Right hindlimb (tissue), 1 donor: Measurements from ENCODE around the gene PALS2.
A peak's percentile ranks its signal among the peaks of the same experiment; 100 is the strongest.

Source experiments
- DNase-seq: peaks from one replicate; pipeline ENCODE4 v3.0.0-alpha.2; 2018

The PALS2 gene, protein sequence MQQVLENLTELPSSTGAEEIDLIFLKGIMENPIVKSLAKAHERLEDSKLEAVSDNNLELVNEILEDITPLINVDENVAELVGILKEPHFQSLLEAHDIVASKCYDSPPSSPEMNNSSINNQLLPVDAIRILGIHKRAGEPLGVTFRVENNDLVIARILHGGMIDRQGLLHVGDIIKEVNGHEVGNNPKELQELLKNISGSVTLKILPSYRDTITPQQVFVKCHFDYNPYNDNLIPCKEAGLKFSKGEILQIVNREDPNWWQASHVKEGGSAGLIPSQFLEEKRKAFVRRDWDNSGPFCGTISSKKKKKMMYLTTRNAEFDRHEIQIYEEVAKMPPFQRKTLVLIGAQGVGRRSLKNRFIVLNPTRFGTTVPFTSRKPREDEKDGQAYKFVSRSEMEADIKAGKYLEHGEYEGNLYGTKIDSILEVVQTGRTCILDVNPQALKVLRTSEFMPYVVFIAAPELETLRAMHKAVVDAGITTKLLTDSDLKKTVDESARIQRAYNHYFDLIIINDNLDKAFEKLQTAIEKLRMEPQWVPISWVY

DNA sequence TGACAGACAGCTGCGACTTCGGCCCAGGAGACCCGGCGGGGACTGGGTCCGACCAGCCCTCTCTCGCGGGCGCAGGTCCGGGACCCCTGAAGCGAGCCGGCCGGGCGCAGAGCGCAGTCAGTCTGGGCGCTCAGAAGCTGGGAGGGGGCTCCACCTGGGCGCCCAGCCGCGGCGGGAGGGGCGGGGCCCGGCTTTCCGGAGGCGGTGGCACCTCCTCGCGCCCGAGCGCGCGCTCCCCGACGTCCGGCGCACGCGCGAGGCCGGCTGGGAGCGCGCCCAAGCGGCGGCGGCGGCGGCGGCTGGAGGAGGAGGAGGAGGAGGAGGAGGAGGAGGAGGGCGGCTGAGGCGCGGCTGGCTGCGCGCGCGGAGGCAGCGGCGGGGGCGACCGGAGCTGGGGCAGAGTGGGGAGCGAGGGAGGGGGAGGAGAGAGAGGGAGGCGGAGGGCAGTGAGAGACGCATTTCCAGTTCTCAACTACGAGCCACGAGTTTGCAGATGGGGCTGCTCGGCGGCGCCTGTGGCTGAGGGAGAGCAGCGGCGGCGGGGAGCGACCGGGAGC lies at the start of gene PALS2:
TSS of gene PALS2 (plus strand) at position 456 of the 557 bp plus-strand sequence. CDS start 50,216 bp downstream, outside the sequence.
- DNase-seq: peak; percentile 87

DNA sequence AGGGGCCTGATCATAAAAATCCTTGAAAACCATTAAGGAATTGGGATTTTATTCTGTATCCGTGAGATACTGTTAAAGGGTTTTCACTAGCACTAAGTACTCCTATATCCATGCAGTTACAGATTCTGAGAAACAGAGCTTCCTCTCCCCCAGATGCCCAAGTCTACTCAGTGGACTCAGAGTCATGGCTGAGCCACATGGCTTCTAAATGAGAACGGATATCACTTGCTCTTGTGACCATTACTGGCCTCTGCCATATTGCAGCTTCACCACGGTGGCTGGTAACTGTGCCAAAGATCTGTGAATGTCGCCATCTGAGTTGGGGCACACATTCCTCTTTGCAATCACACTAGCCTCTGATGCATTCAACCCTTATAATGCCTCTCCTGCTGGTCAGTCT lies 42.0 kb upstream of the PALS2 start:
- no peak for DNase-seq

DNA sequence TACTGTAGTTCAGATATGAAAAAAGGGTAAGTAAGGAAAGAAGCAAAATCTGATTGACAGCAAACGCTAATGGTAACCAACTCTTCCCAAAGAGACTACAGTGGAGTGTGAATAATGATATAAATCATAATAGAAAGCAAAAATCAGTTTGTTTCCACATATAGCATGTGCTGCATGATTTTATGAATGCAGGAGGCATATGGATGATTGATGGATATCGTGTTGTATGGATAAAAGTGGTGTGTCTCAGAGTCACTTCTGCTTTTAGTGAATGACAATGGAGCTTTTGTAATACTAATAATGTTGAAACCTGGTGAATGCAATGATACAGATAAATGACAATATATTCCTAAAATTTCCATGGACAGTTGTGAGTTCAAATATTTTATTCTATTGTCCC lies 36.6 kb upstream of the PALS2 start:
- DNase-seq: no peak

DNA sequence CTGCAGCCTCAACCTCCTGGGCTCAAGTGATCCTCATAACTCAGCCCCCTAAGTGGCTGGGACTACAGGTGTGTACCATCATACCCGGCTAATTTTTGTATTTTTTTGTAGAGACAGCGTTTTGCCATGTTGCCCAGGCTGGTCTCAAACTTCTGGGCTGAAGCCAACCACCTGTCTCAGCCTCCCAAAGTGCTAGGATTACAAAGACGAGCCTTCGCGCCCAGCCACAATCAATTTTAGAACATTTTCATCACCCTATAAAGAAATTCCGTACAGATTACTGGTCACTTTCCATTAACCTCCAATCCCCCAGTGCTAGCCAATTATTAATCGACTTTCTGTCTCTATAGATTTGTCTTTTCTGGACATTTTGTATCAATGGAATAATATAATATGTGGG lies 32.3 kb upstream of the PALS2 start:
- no peak for DNase-seq

DNA sequence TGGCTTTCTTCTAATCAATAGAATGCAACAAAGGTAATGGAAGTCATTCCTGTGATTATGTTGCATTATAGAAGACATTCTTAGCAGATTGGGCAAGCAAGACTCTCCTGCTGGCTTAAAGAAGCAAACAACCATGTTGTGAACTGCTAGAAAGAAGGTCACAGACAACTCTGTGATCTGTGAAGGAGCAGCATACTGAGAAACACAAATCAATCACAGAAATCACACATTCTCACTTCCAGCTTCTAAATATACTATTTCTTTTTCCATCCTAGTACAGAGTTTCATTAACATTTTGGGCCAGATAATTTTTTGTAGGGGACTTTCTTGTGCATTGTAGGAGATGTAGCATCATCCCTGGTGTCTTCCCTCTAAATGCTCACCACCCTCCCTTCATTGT lies 28.0 kb upstream of the PALS2 start:
- DNase-seq: no peak

DNA sequence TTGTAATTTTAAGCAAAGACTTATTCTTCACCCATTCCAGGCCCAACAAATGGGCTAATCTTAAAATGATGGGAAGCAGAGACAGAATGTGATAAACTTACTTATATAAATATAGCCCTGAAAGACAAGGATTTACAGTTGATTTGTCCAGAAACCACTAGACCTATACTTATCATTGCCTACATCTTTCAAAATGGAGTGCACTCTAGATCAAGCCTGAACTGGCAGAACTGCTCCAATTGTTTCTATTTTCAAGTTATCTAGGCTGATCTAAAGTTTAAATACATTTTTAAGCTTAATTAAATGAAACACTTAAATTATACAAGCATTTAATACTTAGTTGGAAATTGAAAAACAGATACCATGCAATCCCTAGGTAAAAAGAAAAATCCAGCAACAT lies 24.9 kb upstream of the PALS2 start:
- no peak for DNase-seq

DNA sequence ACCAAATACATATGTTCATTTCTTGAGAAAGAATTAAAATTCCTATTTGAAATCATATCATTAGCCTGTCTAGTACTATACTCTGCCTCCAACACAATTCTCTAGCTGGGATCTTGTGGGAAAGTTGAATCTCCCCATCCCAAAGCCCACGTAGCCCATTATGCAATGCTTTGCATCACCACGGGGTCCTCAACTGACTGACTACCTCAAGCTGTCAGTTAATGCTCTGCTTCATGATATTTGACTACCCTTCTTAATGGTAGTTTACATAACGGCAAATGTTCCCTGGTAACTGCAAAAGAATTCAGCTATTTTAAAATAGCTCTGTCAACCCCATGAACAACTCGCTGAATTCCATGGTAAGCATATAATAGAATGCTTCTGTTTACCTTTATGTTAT lies 23.3 kb upstream of the PALS2 start:
- DNase-seq: no peak

DNA sequence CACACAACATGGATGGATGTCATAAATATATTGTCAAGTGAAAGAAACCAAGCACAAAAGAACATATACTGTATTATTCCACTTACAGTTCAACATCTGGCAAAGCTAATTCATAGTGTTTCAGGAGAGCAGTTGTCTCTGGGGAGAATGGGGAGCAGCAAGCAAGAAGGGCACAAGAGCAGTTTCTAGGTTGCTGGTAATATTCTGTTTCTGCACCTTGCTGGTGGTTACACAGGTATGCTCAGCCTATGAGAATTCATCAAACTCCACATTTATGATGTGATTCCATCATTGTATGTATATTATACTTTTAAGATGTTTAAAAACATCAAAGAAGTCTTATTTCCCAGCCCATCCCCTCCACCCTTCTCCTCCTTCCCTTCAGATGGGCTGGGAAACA lies 18.1 kb upstream of the PALS2 start:
- DNase-seq: no peak

DNA sequence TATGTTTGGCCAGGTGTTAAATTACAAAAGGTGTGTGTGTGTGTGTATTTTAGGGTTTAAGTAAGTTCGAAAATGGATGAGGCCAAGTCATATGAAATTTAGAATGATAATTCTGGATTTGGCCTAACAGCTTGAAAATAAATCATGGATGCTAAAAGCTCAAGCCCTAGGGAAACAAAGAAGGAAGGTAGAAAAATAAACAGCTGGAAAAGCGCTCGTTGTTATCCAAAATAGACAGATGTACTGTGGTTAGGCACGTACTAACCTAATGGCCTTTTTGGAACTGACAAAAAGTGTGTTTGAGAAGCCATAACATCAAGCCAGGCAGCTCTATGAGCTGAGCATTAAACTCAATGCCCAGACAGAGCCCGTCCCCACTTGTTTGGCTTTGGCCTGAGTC lies 17.5 kb upstream of the PALS2 start:
- no peak for DNase-seq

DNA sequence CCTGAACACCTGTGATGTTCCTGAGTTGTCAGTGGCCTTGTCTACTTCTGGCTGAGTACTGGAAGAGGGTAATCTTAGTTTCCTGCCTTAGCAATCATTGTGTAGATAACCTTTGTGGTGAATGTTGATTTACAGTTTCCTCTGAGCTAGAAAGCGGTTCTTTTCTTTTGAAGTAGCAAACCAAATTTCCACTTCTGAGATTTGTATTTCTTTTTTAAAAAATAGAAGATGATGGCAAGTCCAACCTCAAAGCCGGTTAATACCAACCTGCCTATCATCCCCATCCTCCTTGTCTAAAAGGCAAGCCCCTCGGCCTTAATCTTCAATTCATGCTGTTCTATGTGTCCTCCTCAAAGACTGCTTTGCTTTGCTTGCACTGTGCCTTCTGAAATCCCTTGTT lies 12.5 kb upstream of the PALS2 start:
- DNase-seq: no peak

DNA sequence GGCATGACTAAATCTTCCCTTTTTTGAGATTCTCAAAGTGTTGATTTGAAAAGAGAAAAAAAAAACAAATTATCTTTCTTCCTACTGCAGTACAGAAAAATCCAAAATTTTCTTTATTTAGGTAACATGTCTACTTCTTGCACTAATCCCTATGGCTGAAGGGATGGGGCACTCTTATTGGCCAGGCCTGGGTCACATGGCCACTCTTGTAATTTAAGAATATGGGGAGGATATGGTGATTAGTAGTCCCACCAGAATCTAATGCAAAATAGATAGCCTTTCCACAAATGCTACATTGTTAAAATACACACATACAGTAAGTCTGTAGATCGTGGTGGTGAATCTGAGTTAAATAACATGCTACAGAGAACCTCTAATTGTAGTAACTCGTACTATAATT lies 7.0 kb upstream of the PALS2 start:
- no peak for DNase-seq

DNA sequence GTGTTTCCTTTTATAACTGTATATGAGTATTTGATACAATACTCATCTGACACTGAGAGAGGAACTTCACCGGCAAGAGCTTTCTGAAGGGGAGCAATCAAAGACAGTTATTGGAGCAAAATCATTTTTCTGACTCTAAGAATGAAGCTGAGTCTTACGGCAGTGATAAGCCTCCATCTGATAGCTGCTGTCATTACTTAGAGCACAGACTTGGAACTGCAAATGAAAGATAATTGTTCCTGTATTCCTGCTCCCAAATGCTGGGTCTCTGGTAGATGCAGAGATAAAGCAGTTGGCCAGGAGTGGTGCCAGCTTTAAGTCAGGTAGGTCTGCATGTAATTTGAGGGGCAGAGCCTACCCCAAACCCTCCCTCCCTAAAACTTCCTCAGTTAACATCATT lies 2.3 kb upstream of the PALS2 start:
- DNase-seq: no peak

DNA sequence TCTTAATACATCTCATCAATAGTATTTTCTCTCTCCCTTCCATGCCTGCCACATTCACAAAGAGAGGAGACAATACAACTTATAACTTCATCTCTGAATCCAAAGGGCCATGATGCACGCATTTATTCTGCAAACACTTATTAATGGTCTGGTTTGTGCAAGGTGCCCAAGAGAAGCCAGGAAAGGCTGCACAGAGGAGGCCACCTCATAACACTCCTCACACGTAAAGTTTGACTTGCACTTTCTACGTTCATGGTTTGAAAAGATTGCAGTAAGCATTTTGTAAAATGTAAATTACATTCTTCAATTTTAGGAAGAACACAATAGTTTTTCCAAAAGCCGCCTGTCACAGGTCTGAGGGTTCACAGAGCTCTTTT lies 1.2 kb upstream of the PALS2 start:
- no peak for DNase-seq

DNA sequence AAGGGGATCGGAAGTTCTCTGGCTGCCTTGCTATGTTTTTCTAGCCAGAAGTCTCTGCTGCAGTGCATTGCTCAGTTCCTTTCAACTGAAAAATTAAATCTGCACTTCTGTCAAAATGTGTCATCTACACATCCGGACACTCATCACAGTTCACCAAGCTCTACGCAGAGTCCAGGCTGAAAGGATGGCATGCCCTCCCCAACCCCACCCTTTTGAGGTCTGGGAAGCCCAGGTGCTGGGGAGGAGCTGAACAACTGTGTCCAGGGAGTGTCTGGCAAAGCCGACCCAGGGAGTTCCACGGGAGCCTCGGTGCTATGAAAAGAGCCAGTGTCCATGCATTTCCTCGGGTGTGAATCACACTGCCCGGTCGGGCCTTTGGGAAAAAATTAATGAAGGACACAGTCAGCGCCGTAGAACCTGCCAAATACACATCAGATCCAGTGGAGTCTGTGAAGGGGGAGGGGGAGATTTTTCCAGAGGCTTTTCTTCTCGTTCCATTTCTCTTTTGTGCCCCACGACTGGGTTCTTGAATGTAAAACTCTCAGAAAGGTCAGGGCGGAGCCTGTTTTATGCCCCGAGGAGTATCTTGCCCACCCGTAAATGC lies 757 bp upstream of the PALS2 start:
- peak; percentile 60 for DNase-seq

DNA sequence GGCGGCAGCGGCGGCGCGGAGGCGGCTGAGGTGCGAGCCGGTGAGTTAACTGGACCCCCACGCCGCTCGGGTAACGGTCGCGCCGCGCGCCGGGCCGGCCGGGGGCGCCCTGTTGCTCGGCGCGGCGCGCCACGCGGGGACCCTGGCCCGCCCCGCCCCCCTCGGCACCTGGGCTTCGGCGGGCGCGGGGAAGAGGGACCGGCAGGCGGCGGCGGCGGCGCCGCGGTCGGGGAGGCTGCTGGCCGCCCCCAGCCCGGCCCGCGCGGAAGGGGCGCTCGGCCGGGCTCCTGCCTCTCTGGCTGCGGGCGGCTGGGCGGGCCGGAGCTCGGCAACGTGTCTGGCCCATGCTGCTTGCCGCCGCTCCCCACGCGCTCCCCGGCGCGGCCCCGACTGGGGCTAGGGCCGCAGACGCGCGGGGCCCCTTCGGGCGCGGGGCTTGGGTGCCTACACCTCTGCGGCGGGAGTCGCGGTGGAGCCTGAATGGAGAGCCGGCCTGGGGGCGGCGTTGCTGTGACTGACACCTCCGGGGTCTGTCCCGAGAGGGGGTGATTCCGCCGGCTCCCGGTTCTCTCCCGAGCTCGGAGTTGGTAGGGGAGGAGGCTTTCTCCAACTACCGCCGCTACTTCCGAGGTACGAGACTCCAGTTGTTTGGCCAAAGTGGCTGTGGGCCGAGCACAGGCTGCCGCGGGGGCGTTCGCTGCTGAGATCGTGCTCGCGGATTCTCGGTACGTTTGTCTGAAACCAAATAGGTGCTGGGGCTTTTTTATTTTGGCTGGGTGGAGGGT lies 494 bp downstream of the PALS2 start:
- DNase-seq: peak; percentile 71

DNA sequence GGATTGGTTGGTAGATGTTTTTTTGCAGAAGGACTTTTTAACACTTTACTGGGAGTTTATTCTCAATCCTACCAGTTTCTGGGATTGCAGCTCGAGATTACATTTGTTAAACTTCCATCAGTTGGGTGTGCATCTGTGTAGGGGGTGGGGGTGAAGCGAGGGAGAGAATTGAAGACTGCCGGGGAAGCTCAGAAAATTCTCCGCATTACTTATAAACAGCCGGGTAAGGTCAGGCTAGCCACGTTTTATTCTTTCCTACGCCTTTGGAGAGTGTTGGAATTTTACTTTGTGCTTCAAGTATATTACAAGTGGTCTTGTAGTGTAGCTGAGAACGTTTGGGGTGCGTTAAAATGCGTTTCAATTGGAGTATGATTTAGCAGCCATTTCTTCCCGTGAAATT lies 1.1 kb downstream of the PALS2 start:
- DNase-seq: no peak

DNA sequence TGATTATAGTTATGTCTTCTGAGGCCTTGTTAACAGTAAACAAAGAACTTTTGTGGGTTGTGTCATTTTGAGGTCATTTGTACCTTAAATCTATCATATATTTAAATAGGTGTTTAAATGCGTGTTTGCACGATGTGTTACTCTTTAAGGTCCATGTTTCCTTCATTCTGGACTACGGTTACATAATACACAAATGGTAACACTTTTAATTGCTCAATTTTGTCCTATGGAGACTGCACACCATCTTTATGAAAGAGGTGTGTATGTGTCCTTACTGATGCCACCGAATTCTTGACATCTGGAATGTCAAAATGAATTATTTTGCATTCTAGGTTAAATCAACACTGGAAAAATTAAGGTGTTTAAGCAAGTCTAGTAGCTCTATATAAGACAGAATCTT lies 1.7 kb downstream of the PALS2 start:
- DNase-seq: no peak

DNA sequence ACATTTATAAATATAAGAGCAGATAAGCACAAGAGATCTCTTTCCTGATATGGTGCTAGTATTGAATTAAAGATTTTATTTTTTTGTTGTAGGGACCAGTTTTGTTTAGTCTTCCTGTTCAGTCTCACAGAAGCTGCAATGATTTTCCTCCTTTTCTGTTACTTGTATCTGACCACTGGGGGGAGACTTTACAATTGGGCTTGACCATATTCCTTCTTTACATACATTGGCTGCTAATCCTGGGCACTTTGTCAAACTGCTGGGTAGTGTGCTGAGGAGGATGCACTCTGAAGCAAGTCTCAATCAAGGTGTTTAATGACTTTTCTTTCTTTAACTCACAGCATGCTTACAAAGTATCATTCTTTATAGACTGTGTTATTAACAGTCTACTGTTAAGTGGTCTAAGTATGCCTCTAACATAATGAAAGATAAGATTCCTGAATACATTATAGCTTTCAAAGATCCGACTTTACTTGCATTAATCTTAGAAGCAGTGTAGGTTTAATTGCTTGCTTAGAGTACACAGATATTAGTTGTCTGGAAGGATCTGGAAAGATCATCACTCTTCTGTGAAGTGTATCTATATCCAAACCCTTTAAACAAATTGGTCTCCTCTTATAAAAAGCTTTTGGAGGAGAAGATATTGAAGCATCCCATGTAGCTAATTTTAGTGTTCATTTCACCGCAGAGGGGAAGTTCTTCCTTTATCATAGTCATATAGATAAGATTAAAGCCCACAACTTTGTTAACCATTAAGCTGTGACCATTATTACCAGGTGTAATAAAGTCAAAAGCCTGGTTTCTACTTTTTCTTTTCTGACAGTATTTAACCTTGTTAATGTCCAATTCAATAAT lies 3.1 kb downstream of the PALS2 start:
- peak; percentile 47 for DNase-seq

DNA sequence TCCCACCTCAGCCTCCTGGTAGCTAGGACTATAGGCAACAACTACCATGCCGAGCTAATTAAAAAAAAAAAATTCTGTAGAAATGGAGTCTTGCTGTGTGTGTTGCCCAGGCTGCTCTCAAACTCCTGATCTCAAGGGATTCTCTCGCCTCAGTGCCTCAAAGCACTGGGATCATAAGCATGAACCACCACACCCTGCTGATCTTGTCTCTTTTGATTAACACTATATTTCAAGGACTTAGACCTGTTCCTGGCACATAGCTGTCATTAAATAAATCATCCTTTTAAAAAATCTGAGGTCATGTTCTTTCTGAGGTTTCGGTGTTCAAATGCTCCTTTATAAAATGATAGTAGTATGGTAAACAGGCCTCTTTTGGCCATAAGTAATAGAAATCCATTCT lies 4.8 kb downstream of the PALS2 start:
- no peak for DNase-seq

DNA sequence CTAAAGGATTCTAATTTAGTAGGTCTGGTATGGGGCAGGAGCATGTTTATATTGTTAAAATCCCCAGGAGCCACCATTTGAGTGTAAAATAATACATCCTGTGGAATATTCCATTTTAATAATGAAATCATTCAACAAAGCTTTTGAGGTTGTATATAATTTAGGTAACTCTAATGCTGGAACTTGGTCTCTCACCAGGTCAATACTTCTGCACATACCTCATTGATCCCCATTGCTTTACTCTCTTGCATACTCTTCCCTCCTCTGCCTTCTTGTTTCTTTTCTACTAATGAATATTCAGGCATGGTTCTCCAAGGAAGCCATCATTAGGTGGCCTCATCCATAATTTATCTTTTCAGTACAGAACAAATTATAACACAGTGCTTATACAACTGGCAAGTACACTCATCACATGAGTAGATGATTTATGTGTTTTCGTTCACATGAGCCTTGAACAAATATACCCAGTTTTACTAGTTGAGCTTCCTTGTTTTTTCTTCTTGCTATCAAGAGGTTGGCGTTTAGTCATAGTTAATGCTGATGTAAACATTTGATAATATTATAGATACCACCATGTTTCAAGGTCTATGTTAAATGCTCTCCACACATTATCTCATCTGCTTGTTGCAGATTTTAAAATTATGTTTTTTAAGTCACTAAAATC lies 7.2 kb downstream of the PALS2 start:
- no peak for DNase-seq

DNA sequence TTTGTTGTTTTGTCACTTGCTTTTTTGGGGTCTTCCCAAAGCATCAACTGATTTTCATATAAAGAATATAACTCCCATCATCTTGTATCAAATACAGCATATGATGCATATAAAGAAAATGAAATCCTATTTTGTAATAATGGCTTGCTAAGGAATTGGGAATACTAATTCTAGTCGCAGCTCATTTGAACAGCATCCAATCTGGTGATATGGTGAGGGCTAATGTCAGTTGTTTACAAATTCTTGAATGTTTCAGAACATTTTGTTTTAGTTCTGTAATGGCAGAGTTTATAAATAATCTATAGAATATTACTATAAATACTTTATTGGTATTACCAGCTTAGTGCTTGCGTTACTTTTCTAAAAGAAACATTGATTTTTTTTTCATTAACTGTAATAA lies 8.9 kb downstream of the PALS2 start:
- DNase-seq: no peak

DNA sequence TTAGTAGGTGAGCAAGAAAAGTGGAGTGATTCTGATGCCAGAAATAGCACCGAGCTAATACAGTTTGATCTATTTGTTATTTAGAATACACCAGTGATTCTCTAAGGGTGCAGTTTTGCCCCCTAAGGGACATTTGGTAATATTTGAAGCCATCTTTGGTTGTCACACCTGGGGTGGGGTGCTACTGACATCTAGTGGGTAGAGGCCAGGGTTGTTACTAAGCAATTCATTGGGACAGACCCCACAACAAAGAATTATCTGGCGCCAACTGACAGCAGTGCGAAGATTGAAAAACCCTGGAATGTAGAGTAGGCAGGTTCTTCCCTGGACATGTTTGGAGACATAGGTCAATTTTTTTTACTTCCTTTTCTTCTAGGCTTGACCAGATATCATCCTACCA lies 14.6 kb downstream of the PALS2 start:
- no peak for DNase-seq
